Measurements from ENCODE around the gene RERG.

RERG gene

GRCh38 chr12:15184484-15184883, 36.7 kb downstream of the RERG start:
- TF ChIP-seq NFIC (IDR thresholded peaks at IDR 0.05) (no peak), TEAD4 (IDR thresholded peaks at IDR 0.05) (no peak), RAD21 (IDR thresholded peaks at IDR 0.05; ENCODE audit: low read depth) (no peak), YY1 (IDR thresholded peaks at IDR 0.05; ENCODE audit: low read depth) (no peak), ZBTB7A (IDR thresholded peaks at IDR 0.05; ENCODE audit: low read depth) (no peak), USF1 (IDR thresholded peaks at IDR 0.05) (no peak), EP300 (IDR thresholded peaks at IDR 0.05; ENCODE audit: borderline replicate concordance) (no peak), EGR1 (IDR thresholded peaks at IDR 0.05) (no peak), CEBPB (IDR thresholded peaks at IDR 0.05) (no peak), TCF12 (IDR thresholded peaks at IDR 0.05; ENCODE audit: low read depth) (no peak), FOXM1 (IDR thresholded peaks at IDR 0.05; ENCODE audit: borderline replicate concordance, low read depth) (no peak), MAX (IDR thresholded peaks at IDR 0.05) (no peak)

GRCh38 chr12:15183821-15184220, 37.4 kb downstream of the RERG start:
- TF ChIP-seq EP300 (IDR thresholded peaks at IDR 0.05; ENCODE audit: borderline replicate concordance) (no peak), USF1 (IDR thresholded peaks at IDR 0.05) (no peak), TAF1 (IDR thresholded peaks at IDR 0.05; ENCODE audit: low read depth) (no peak), TEAD4 (IDR thresholded peaks at IDR 0.05) (no peak), CREB1 (IDR thresholded peaks at IDR 0.05; ENCODE audit: low read depth) (no peak), ZBTB7A (IDR thresholded peaks at IDR 0.05; ENCODE audit: low read depth) (no peak), MAX (IDR thresholded peaks at IDR 0.05) (no peak), EGR1 (IDR thresholded peaks at IDR 0.05) (no peak), CEBPB (IDR thresholded peaks at IDR 0.05) (no peak), REST (IDR thresholded peaks at IDR 0.05; ENCODE audit: low read depth) (no peak), RAD21 (IDR thresholded peaks at IDR 0.05; ENCODE audit: low read depth) (no peak)

GRCh38 chr12:15181017-15181683, 40.1 kb downstream of the RERG start:
- TF ChIP-seq RAD21 (IDR thresholded peaks at IDR 0.05; ENCODE audit: low read depth): no peak
- TF ChIP-seq YY1 (IDR thresholded peaks at IDR 0.05; ENCODE audit: low read depth): no peak
- no peak for TF ChIP-seq EP300 (IDR thresholded peaks at IDR 0.05; ENCODE audit: borderline replicate concordance)
- TF ChIP-seq MAX (IDR thresholded peaks at IDR 0.05): no peak
- TF ChIP-seq TAF1 (IDR thresholded peaks at IDR 0.05; ENCODE audit: low read depth): no peak
- TF ChIP-seq EGR1 (IDR thresholded peaks at IDR 0.05): no peak
- TF ChIP-seq CREB1 (IDR thresholded peaks at IDR 0.05; ENCODE audit: low read depth): no peak
- TF ChIP-seq FOXM1 (IDR thresholded peaks at IDR 0.05; ENCODE audit: borderline replicate concordance, low read depth): no peak
- no peak for TF ChIP-seq REST (IDR thresholded peaks at IDR 0.05; ENCODE audit: low read depth)
- no peak for TF ChIP-seq TEAD4 (IDR thresholded peaks at IDR 0.05)
- TF ChIP-seq TCF12 (IDR thresholded peaks at IDR 0.05; ENCODE audit: low read depth): no peak
- TF ChIP-seq CEBPB (IDR thresholded peaks at IDR 0.05): no peak
- no peak for TF ChIP-seq NFIC (IDR thresholded peaks at IDR 0.05)
- TF ChIP-seq ZBTB7A (IDR thresholded peaks at IDR 0.05; ENCODE audit: low read depth): no peak
- TF ChIP-seq USF1 (IDR thresholded peaks at IDR 0.05): no peak

GRCh38 chr12:15180325-15180724, 40.9 kb downstream of the RERG start:
- TF ChIP-seq EGR1 (IDR thresholded peaks at IDR 0.05): no peak

- no peak for TF ChIP-seq ZBTB7A (IDR thresholded peaks at IDR 0.05; ENCODE audit: low read depth)
- TF ChIP-seq FOXM1 (IDR thresholded peaks at IDR 0.05; ENCODE audit: borderline replicate concordance, low read depth): no peak
- no peak for TF ChIP-seq REST (IDR thresholded peaks at IDR 0.05; ENCODE audit: low read depth)
- no peak for TF ChIP-seq MAX (IDR thresholded peaks at IDR 0.05)
- TF ChIP-seq EP300 (IDR thresholded peaks at IDR 0.05; ENCODE audit: borderline replicate concordance): no peak
- TF ChIP-seq TEAD4 (IDR thresholded peaks at IDR 0.05): no peak
- no peak for TF ChIP-seq EGR1 (IDR thresholded peaks at IDR 0.05)
- no peak for TF ChIP-seq CREB1 (IDR thresholded peaks at IDR 0.05; ENCODE audit: low read depth)
- TF ChIP-seq YY1 (IDR thresholded peaks at IDR 0.05; ENCODE audit: low read depth): no peak
- TF ChIP-seq RAD21 (IDR thresholded peaks at IDR 0.05; ENCODE audit: low read depth): no peak
Observed at GRCh38 chr12:15179672-15180071, 41.5 kb downstream of the RERG start.
